Measurements from ENCODE around the gene AKT2.

AKT2 gene

DNA sequence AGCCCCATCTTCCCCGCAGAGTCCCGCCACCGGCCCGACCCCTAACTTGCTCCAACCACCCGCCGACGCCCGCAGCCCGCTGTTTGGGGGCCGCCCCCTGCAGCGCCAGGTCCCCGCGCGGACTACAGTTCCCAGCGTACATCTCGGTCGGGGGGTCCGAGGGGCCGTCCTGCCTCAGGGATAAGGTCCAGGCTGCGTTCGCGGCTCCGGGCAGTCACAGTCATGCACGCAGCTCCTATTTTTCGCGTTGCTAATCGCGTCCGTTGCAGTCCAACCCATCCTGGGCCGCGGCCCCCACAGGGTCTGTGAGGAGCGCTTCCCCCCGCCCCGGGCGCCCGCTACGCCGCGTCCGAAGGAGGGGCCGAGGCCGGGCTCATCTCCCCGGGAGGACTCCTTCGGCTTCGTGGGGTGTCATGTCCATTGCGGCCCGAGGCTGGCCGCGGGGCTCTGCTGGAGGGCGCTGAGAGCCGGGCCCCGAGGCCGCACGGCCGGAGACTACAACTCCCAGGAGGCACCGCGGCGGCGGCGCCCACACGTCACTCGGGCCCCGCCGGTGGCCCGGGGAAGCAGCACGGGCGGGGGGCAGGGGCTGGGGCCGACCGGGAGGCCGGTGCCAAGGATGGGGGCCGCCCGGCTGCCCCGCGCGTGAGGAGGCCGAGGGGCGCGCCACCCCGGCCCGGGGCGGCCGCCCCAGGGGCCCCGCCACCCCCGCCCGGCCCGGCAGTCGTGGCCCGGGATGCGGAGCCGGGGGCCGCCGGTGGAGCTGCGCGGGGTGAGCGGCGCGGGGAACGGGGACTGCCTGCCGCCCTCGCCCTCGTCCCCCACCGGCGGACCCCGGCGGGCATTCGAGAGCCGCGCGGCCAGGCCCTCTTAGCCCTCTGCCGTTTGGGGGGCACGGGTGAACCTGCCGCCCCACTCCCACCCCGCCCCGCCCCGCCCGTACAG is 94.0 kb downstream of the AKT2 start, which contains the start of gene MAP3K10:
Gene MAP3K10, plus strand, starts transcription at position 536 of the 945 bp plus-strand sequence. CDS start 606 bp downstream, outside the sequence.
- peak; percentile 57 for DNase-seq (ENCODE audit: low read depth, low spot score)

- no peak for DNase-seq (ENCODE audit: low read depth, low spot score)
Measured at GRCh38 chr19:40184273-40184672, 100.9 kb downstream of the AKT2 start.
